HG02884 (cell line): ENCODE measurements around the gene UBAC2.

ENCODE experiments used
- ATAC-seq: cut with Tn5 transposase; IDR thresholded peaks from one replicate; pipeline ENCODE4 v1.9.1; 2021; ENCODE audit warnings: mild to moderate bottlenecking, moderate library complexity; ENCODE audit not compliant: unreplicated experiment

The UBAC2 gene

DNA sequence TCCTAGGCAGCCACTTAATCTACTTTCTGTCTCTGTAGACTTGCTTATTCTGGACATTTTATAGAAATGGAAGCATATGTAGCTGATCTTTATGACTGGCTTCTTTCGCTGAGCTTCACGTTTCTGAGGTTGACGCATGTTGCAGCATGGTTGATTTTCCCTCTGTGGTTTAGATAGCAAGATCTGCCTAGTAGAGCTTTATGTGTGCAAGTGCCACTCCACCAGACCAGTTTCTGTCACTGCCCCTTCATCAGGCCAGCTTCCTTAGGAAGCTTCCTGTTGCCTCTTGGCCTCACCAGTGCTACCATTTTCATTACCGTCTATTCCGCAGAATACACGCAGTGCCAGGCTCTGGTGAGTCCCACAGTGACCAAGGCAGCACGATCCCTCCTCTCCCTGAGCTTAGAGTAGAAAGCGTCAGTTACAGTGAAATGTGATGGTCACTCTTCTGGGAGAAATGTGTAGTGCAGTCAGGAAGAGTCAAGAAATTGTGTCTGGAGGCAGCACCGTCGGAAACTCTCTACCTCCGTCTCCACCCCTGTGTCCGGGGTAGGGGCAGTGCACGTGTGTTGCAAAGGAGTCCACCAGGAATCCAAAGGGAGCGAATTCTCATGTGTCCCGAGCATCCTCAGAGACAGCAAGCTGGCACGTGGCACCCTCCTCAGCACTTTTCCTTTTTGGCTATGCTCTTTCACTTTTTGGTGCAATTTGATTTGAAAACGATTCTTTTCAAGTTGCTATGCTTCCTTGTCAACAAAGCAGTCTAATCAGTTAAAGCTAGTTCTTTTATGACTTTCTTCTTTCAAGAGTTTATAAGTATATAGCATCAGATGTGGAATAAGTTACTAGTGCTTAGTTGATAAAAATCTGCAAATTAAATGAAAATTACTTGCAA is 151.9 kb downstream of the UBAC2 start:
- no peak for ATAC-seq

DNA sequence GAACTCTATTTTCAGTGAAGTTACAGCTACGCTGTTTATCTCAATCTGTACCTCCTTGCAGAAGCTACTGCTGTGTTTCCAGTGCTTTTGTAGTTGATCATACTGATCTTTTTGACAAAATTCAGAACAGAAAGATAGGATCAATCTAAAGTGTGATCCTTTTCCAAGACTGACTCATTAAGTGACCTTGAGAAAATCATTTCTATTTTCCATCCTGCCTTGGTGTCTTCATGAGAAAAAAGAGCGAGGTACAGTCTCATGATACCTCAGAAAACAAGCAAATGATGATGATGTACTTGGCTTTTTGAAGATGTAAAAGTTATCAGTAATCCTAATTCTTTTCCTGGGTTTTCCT is 152.6 kb downstream of the UBAC2 start:
- ATAC-seq = no peak

DNA sequence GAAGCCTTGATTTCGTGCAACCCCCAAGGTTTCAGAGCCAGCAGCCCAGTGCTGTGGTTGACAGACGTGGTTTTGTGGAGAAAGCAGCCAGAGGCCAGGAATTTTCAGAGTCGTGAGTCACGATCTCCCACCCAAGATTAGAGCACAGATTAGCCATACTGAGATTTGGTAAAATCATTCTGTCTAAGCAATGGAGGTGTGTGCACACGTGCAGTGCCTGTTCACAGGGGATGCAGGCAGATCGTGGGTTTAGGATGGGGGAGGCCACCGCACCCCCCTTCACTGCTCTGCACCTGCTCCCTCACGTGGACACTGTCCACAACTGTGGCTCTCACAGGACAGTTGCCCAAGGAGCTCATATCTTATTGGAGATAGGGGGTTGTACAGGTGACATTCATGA is 153.2 kb downstream of the UBAC2 start:
- ATAC-seq = no peak

GRCh38 chr13:99354371-99354951 is 153.8 kb downstream of the UBAC2 start:
- ATAC-seq = peak; percentile 25

GRCh38 chr13:99355267-99356011 is 154.8 kb downstream of the UBAC2 start:
- no peak for ATAC-seq

- ATAC-seq = no peak
Observed at GRCh38 chr13:99356012-99356261, 155.3 kb downstream of the UBAC2 start.

- ATAC-seq = peak; percentile 41
Observed at GRCh38 chr13:99356262-99357091, 155.8 kb downstream of the UBAC2 start.

GRCh38 chr13:99357131-99357596 is 156.5 kb downstream of the UBAC2 start:
- ATAC-seq = peak; percentile 46

GRCh38 chr13:99357941-99358340 is 157.3 kb downstream of the UBAC2 start:
- no peak for ATAC-seq

GRCh38 chr13:99359528-99359927 is 158.9 kb downstream of the UBAC2 start:
- no peak for ATAC-seq

DNA sequence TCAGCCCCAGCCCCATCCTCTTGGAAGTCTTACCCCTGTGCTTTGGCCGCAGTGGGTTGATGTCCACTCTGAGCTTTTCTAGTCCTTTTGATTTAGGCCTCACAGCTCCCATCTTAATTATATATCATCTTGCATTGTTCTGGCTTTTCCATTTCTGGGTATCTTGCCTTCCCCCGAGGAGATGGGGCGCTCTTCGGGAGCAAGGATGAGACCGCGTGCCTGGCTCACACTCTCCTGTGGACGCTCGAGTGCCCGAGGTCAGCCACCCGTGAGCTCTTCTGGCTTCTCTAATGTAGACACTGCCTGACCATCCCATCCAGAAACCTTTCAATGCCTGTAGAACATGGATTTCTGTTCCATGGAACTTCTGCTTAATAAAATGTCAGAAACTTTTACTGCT is 160.0 kb downstream of the UBAC2 start:
- ATAC-seq = no peak

DNA sequence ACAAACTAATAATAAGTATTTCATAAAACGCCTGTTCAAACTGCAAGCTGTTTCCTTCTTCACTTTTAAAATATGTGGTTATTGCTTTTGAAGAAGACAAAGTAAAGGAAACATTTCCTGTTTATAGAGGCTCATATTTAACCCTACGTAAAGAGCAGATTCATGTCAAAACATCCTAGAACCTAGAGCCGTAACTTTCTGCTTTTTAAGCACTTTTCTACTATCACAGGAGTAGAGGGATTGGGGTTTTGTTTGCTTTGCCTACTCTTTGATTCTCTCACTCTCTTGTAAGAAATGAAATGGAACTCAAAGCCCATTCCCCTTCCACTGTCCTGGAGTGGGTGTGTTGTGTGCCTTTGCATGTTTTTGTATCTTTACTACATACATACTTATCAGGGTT is 160.5 kb downstream of the UBAC2 start:
- ATAC-seq = no peak

DNA sequence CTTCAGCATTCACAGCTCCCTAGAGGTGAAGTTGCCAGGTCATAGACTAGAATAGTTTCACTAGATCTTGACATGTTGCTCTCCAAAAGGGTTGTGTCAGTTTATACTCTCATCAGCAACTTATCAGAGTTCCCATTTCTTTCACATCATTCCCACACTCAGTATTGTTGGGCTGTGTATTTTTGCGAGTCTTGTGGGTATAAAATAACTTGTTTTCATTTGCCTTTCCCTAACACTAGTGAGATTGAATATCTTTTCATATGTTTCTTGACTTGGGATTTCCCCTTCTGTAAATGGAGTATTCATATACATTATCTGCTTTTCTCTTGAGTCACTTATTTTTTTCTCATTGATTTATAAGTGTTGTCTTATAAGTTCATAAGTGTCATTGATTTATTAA is 161.7 kb downstream of the UBAC2 start:
- ATAC-seq = no peak

DNA sequence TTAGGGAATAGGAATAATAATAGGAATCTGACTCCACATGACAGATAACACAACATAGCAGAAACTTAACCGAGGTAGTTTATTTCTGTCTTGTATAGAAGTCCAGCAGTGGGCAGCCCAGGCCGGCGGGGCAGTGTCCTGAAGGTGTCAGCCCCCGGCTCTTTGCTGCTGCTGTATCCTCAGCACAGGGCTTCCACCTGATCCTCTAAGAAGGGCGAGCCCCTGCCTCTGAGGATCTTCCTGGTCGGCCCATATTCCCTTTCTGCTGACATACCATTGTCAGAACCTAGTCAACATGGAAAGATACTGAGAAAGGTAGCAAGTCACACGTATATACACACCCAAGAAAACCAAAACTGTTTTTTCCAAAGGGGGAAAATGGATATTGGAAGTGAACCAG is 162.7 kb downstream of the UBAC2 start:
- ATAC-seq = no peak

DNA sequence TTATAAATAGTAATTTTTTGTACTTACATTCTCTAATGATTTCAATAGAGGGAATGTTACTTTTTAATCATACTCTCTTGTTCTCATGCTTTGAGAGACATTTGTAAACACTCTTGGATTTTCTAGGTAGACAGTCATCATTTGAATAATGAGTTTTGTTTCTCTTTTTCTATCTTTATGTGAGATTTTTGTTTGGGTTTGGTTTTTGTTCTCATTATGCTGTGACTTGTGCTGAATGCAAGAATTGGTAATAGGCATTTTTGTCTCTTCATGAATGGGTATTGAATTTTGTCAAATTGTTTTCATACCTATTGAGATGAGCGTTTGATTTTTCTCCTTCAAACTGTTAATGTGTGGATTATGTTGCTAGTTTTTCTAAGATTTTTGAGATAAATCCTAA is 163.3 kb downstream of the UBAC2 start:
- peak; percentile 41 for ATAC-seq

DNA sequence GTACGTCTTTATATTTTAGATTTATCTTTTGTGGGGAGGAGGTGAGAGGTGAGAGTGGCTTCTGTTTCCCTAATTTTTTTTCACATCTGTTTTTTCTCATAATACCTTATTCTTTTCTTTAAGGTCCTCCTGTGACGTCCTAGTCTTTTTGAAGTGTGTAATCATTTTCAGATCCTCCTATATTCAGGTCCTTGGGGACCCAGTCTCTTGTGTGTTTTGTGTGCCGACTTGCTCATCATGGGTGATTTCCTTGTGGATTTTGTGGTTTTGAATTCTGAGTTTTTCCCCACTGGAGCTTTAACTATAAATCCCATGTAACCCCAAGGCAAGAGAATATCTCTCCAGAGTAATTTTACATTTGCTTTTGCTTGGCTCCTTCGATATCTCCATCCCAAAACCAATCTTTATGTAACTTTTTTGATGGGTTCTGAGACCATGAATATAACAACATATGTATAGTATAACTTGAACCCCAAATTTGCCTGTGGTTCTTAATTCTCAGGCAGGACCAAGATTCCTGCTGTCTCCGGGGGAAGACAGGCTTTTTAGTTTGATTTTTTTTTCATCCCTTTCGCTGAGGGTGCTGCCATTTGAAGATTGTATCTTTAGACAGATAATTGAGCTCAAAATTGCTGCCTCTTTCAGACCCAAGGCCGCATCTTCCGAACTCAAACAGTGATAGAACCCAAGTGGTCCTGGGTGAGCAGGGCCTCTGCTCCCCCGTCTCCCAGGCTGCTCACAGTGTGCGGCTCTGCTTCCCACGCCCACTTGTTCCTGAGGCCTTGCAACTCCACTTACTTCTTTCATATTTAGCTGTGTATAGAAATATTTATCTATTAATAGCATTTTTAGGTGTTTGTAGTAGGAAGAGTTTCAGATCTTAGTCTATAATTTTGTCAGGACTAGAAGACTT is 165.7 kb downstream of the UBAC2 start:
- no peak for ATAC-seq

GRCh38 chr13:99367106-99367616 is 166.5 kb downstream of the UBAC2 start:
- ATAC-seq = no peak

DNA sequence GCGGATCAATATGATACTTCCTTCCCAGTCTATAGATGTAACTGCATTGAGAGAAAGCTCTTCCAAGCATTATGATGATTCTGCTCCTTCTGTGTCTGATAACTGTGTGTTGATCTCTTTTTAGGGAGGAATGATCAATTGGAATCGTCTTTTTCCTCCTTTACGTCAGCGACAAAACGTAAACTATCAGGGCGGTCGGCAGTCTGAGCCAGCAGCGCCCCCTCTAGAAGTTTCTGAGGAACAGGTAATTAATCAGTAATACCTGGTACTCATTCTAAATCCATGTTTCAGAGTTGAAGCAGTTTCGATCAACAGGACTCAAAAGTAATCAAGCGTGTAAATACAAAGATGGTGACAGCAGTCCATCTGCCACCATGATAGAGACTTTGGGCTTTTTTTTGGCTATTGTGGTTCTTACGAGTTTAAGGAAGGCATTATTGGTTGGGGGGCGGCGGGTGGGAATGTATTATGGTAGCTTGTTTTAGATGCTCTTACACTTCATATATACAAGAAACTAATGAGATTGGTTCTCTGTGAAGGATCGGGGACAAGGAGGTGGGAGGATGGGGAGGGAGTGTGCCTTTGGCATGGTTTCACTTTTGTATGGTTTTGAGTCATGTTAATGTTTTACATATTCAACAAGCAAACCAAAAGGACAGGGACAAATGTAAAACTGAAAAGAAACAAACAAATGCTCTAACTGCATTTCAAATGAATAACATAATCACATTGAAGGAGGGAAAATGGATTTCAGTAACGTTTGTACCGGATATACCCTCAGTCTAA is 167.2 kb downstream of the UBAC2 start:
- ATAC-seq = no peak
